Mesothelial cell of epicardium (in vitro differentiated cells): Measurements from ENCODE around the gene AFF3. TPM values are rescaled to one million over a fixed set of nuclear protein-coding genes. Genes with fewer than 3 reads are reported as not detected.
"Not testable (repeated sequence)": the region's sequence is repeated elsewhere in the genome, so short reads cannot be mapped to it uniquely, and the experiment has no call there.

Experiments
- DNase-seq, 2 experiments: peaks; one replicate each; pipeline ENCODE4 v3.0.0; 2021; ENCODE audit warnings: low spot score in 2 of 2; ENCODE audit not compliant: unreplicated experiment in 2 of 2
- H3K27ac Mint-ChIP-seq: 2 replicates; pipeline ENCODE4 v1.8.0; 2021; ENCODE audit warnings: mixed read lengths
- H3K27me3 Mint-ChIP-seq: 2 replicates; pipeline ENCODE4 v1.8.0; 2021; ENCODE audit warnings: low read depth, mixed read lengths
- H3K36me3 Mint-ChIP-seq: 2 replicates; pipeline ENCODE4 v1.8.0; 2021; ENCODE audit warnings: mixed read lengths
- H3K4me1 Mint-ChIP-seq: 2 replicates; pipeline ENCODE4 v1.8.0; 2021; ENCODE audit warnings: mixed read lengths
- H3K4me3 Mint-ChIP-seq: 2 replicates; pipeline ENCODE4 v1.8.0; 2021; ENCODE audit warnings: mild to moderate bottlenecking, moderate library complexity, mixed read lengths
- H3K9me3 Mint-ChIP-seq: 2 replicates; pipeline ENCODE4 v1.8.0; 2021; ENCODE audit warnings: mixed read lengths
- CTCF ChIP-seq: fragments of 200-600 bp; sonication (generic); IDR thresholded peaks from one replicate; pipeline ENCODE4 v1.5.0; 2021; ENCODE audit warnings: antibody characterized with exemption; ENCODE audit not compliant: unreplicated experiment
- total RNA-seq: library from RNA; stranded (reverse); gene quantifications from 3 replicates; pipeline ENCODE4 v1.2.1, GENCODE V29; 2021

The AFF3 gene
- total RNA-seq, 1 donor from 2014 or later = 14.4 TPM

GRCh38 chr2:100083421-100084216, 58.8 kb downstream of the AFF3 start:
- not testable (repeated sequence) for H3K27ac Mint-ChIP-seq

GRCh38 chr2:100082302-100082978, 60.0 kb downstream of the AFF3 start:
- not testable (repeated sequence) for DNase-seq, H3K4me3 Mint-ChIP-seq, H3K4me1 Mint-ChIP-seq

More at GRCh38 chr2:100083421-100084216, 58.8 kb downstream of the AFF3 start:
- not testable (repeated sequence) for H3K4me1 Mint-ChIP-seq, H3K36me3 Mint-ChIP-seq, H3K27me3 Mint-ChIP-seq, H3K4me3 Mint-ChIP-seq, DNase-seq, H3K9me3 Mint-ChIP-seq

GRCh38 chr2:100077935-100078334, 64.5 kb downstream of the AFF3 start:
- no peak for DNase-seq
- TF ChIP-seq CTCF = no peak
- Mint-ChIP-seq H3K4me1 (peaks cover 3% of the 10 kb centered on the region), H3K27me3 (peaks cover 43% of the 10 kb centered on the region), H3K36me3 (no peaks in the 10 kb centered on the region), H3K4me3 (no peak overlapping the region), H3K9me3 (no peaks in the 10 kb centered on the region), H3K27ac (no peak overlapping the region)

More at GRCh38 chr2:100082302-100082978, 60.0 kb downstream of the AFF3 start:
- H3K27me3 Mint-ChIP-seq, H3K27ac Mint-ChIP-seq, H3K9me3 Mint-ChIP-seq, H3K36me3 Mint-ChIP-seq: not testable (repeated sequence)

GRCh38 chr2:100077456-100077855, 64.9 kb downstream of the AFF3 start:
- H3K4me1 Mint-ChIP-seq = peaks cover 3% of the 10 kb centered on the region
- no peak for DNase-seq
- TF ChIP-seq CTCF = no peak
- no peak overlapping the region for H3K27ac Mint-ChIP-seq
- H3K9me3 Mint-ChIP-seq = no peaks in the 10 kb centered on the region
- H3K36me3 Mint-ChIP-seq = no peaks in the 10 kb centered on the region
- H3K27me3 Mint-ChIP-seq = peaks cover 47% of the 10 kb centered on the region
- H3K4me3 Mint-ChIP-seq = no peak overlapping the region

- Mint-ChIP-seq H3K4me3 (no peak overlapping the region), H3K27ac (no peak overlapping the region), H3K36me3 (no peaks in the 10 kb centered on the region), H3K27me3 (peaks cover 62% of the 10 kb centered on the region), H3K4me1 (no peaks in the 10 kb centered on the region), H3K9me3 (no peaks in the 10 kb centered on the region)
- TF ChIP-seq CTCF = no peak
- no peak for DNase-seq
Measured at GRCh38 chr2:100075532-100075931, 66.9 kb downstream of the AFF3 start.

- H3K27ac Mint-ChIP-seq = no peak overlapping the region
- DNase-seq = no peak
- peaks cover 86% of the 10 kb centered on the region for H3K27me3 Mint-ChIP-seq
- TF ChIP-seq CTCF = no peak
- no peaks in the 10 kb centered on the region for H3K4me1 Mint-ChIP-seq
- no peaks in the 10 kb centered on the region for H3K9me3 Mint-ChIP-seq
- no peak overlapping the region for H3K4me3 Mint-ChIP-seq
- no peaks in the 10 kb centered on the region for H3K36me3 Mint-ChIP-seq
Measured at GRCh38 chr2:100073110-100073509, 69.3 kb downstream of the AFF3 start.
